Endometrium (tissue), 2 donors: ENCODE results near the gene RAD21L1.

Experiments
- FAIRE-seq: peaks from 2 replicates; lab custom pipeline; 2012; peaks lifted over from hg19 to GRCh38; lab: Jason Lieb, UNC
- donor health status: control.
- donor health status: control.

RAD21L1 gene

GRCh38 chr20:1225783-1226654 lies at the start of gene RAD21L1:
Gene RAD21L1 (plus strand): TSS chr20:1226044. CDS start chr20:1228454, 2,410 bp downstream.
- FAIRE-seq = no peak

GRCh38 chr20:1177680-1178079 lies 48.2 kb upstream of the RAD21L1 start:
- FAIRE-seq = no peak

GRCh38 chr20:1178103-1178502 lies 47.7 kb upstream of the RAD21L1 start:
- FAIRE-seq = no peak

- FAIRE-seq = no peak
These were observed 47.2 kb upstream of the RAD21L1 start for GRCh38 chr20:1178623-1179022.

GRCh38 chr20:1180949-1181348 lies 44.9 kb upstream of the RAD21L1 start:
- FAIRE-seq = no peak

- FAIRE-seq = no peak
These were observed 43.7 kb upstream of the RAD21L1 start for GRCh38 chr20:1182106-1182505.

- FAIRE-seq = no peak
These were observed 42.7 kb upstream of the RAD21L1 start for GRCh38 chr20:1183153-1183552.

GRCh38 chr20:1184260-1184637 lies 41.6 kb upstream of the RAD21L1 start:
- no peak for FAIRE-seq

GRCh38 chr20:1184638-1185315 lies 41.1 kb upstream of the RAD21L1 start, which contains the start of gene TMEM74B:
Gene TMEM74B (minus strand): TSS chr20:1184981. CDS start chr20:1183801, 1,180 bp downstream.
- FAIRE-seq = no peak

- no peak for FAIRE-seq
These were observed 40.5 kb upstream of the RAD21L1 start for GRCh38 chr20:1185316-1185741.

GRCh38 chr20:1185790-1186334 lies 40.0 kb upstream of the RAD21L1 start:
- FAIRE-seq = no peak

GRCh38 chr20:1186367-1186991 lies 39.4 kb upstream of the RAD21L1 start:
- no peak for FAIRE-seq

GRCh38 chr20:1187605-1188171 lies 38.2 kb upstream of the RAD21L1 start:
- no peak for FAIRE-seq

- no peak for FAIRE-seq
These were observed 37.5 kb upstream of the RAD21L1 start for GRCh38 chr20:1188347-1188746.

- no peak for FAIRE-seq
These were observed 36.0 kb upstream of the RAD21L1 start for GRCh38 chr20:1189827-1190226.

- no peak for FAIRE-seq
These were observed 35.0 kb upstream of the RAD21L1 start for GRCh38 chr20:1190847-1191246.

- FAIRE-seq = no peak
These were observed 34.5 kb upstream of the RAD21L1 start for GRCh38 chr20:1191299-1191698.

GRCh38 chr20:1195226-1195625 lies 30.6 kb upstream of the RAD21L1 start:
- no peak for FAIRE-seq

GRCh38 chr20:1196634-1197033 lies 29.2 kb upstream of the RAD21L1 start:
- no peak for FAIRE-seq

GRCh38 chr20:1197801-1198200 lies 28.0 kb upstream of the RAD21L1 start:
- FAIRE-seq = no peak

- FAIRE-seq = no peak
These were observed 27.1 kb upstream of the RAD21L1 start for GRCh38 chr20:1198751-1199150.

GRCh38 chr20:1199212-1199873 lies 26.5 kb upstream of the RAD21L1 start:
- FAIRE-seq = no peak
